ENCODE measurements around the gene GINS1.

The GINS1 gene

GRCh38 chr20:25493748-25494505, 86.5 kb downstream of the GINS1 start:
- WGBS (ENCODE audit: insufficient coverage, insufficient read length), result no CpG with 5 or more reads among the region's 10 CpGs
- peaks cover 7% of the 10 kb centered on the region for H3K4me1 ChIP-seq (ENCODE audit: control insufficient read depth, insufficient read depth, low read length)

DNA sequence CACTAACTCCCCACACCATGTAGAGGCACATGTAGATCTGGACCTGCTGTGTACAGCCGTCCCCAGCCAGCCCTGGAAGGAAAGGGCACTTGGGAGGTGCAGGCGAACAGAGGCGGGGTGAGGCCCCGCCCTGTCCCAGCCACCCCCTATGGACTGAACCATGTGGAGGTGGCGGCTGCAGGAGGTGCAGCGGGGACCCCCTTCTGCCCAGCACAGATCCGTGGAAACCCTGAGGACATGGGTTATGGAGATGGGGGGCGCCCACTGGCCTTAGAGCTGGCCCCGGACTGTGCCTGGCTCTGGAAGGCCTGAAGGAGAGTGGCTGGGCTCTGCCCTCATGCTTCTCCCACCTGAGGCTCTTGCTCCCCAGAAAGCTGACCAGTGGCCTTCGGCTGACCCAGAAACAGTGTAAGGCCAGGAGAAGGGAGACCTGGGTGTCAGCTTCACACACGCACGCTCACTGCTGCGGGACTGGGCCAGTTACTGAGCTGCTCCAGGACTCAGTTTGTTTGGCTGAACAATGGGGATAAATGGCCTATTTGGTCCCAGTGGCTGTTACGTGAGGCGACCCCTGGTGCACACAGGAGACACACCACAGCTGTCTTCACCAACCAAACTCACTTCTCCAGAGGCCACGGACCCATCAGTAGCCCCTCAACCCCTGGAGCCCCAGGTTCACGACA, 87.2 kb downstream of the GINS1 start:
- H3K27me3 ChIP-seq (ENCODE audit: control insufficient read depth, insufficient read depth, low read length), result no peaks in the 10 kb centered on the region

More at GRCh38 chr20:25493748-25494505, 86.5 kb downstream of the GINS1 start:
- DNase-seq (ENCODE audit: low read depth, low spot score), result no peak
- Histone ChIP-seq H3K4me3 (ENCODE audit: low read length) (no peak overlapping the region), H3K27me3 (ENCODE audit: control insufficient read depth, insufficient read depth, low read length) (no peaks in the 10 kb centered on the region), H3K27ac (ENCODE audit: low read length) (no peak overlapping the region), H3K9me3 (ENCODE audit: control insufficient read depth, insufficient read depth, low read length) (no peaks in the 10 kb centered on the region), H3K36me3 (ENCODE audit: control insufficient read depth, insufficient read depth, low read length) (peaks cover 13% of the 10 kb centered on the region; the same call in 1 of the 2 replicates)

GRCh38 chr20:25495189-25495824, 87.8 kb downstream of the GINS1 start:
- Histone ChIP-seq H3K27me3 (ENCODE audit: control insufficient read depth, insufficient read depth, low read length) (no peaks in the 10 kb centered on the region), H3K27ac (ENCODE audit: low read length) (no peak overlapping the region), H3K36me3 (ENCODE audit: control insufficient read depth, insufficient read depth, low read length) (peaks cover 10% of the 10 kb centered on the region; the same call in 1 of the 2 replicates), H3K9me3 (ENCODE audit: control insufficient read depth, insufficient read depth, low read length) (no peaks in the 10 kb centered on the region), H3K4me1 (ENCODE audit: control insufficient read depth, insufficient read depth, low read length) (peaks cover 4% of the 10 kb centered on the region), H3K4me3 (ENCODE audit: low read length) (no peak overlapping the region)
- DNase-seq (ENCODE audit: low read depth, low spot score), result no peak
- WGBS (ENCODE audit: insufficient coverage, insufficient read length), result no CpG with 5 or more reads among the region's 18 CpGs

More for the DNA sequence above, 87.2 kb downstream of the GINS1 start:
- Histone ChIP-seq H3K4me1 (ENCODE audit: control insufficient read depth, insufficient read depth, low read length) (peaks cover 7% of the 10 kb centered on the region), H3K4me3 (ENCODE audit: low read length) (no peak overlapping the region), H3K27ac (ENCODE audit: low read length) (no peak overlapping the region), H3K36me3 (ENCODE audit: control insufficient read depth, insufficient read depth, low read length) (peaks cover 10% of the 10 kb centered on the region; the same call in 1 of the 2 replicates), H3K9me3 (ENCODE audit: control insufficient read depth, insufficient read depth, low read length) (no peaks in the 10 kb centered on the region)
- DNase-seq (ENCODE audit: low read depth, low spot score), result no peak
- no CpG with 5 or more reads among the region's 17 CpGs for WGBS (ENCODE audit: insufficient coverage, insufficient read length)

- H3K36me3 ChIP-seq (ENCODE audit: control insufficient read depth, insufficient read depth, low read length), result peaks cover 4% of the 10 kb centered on the region; the same call in 1 of the 2 replicates
- H3K27ac ChIP-seq (ENCODE audit: low read length), result no peak overlapping the region
- H3K9me3 ChIP-seq (ENCODE audit: control insufficient read depth, insufficient read depth, low read length), result no peaks in the 10 kb centered on the region
- H3K4me3 ChIP-seq (ENCODE audit: low read length), result no peak overlapping the region
- DNase-seq (ENCODE audit: low read depth, low spot score), result no peak
- no peaks in the 10 kb centered on the region for H3K4me1 ChIP-seq (ENCODE audit: control insufficient read depth, insufficient read depth, low read length)
- no peaks in the 10 kb centered on the region for H3K27me3 ChIP-seq (ENCODE audit: control insufficient read depth, insufficient read depth, low read length)
- no CpG with 5 or more reads among the region's 14 CpGs for WGBS (ENCODE audit: insufficient coverage, insufficient read length)
These were observed 88.9 kb downstream of the GINS1 start for GRCh38 chr20:25496165-25496967.

- Histone ChIP-seq H3K4me3 (ENCODE audit: low read length) (no peak overlapping the region), H3K4me1 (ENCODE audit: control insufficient read depth, insufficient read depth, low read length) (no peaks in the 10 kb centered on the region), H3K9me3 (ENCODE audit: control insufficient read depth, insufficient read depth, low read length) (no peaks in the 10 kb centered on the region), H3K27me3 (ENCODE audit: control insufficient read depth, insufficient read depth, low read length) (no peaks in the 10 kb centered on the region), H3K27ac (ENCODE audit: low read length) (no peak overlapping the region), H3K36me3 (ENCODE audit: control insufficient read depth, insufficient read depth, low read length) (peaks cover 4% of the 10 kb centered on the region; the same call in 1 of the 2 replicates)
- DNase-seq (ENCODE audit: low read depth, low spot score), result no peak
- WGBS (ENCODE audit: insufficient coverage, insufficient read length), result no CpG with 5 or more reads among the region's 9 CpGs
These were observed 89.5 kb downstream of the GINS1 start for GRCh38 chr20:25496968-25497401.

DNA sequence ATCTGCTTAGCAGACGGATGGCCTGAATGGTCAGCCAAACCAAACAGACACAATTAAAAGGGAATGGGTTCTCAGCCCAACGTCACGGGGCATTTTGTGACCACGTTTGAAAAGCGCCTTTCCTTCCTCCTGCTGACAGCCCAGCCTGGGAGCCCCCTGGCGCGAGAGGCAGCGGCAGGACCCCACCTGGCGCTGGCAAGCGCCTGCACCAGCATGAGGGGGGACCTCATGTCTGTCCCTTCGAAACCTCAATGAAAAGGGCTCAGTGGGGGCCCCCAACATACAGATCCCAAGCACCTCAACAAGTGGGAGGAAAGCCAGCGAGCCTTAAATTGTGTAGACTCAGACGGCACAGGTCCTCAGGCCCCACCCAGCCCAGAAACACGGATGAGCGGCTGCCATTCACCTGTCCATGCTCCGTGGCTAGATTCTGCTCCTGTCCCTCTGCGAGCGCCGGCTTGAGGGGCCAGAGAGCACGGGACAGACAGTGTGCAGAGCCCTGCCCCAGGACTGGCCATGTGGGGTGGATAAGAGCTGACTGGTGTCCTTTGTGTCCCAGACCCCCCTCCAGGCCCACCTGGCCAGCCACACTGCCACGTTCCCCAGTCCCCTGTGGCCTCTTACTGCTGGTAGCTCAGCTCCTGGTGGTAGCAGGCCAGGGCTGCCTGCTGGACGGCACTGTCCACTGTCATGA, 90.3 kb downstream of the GINS1 start:
- no peak overlapping the region for H3K4me3 ChIP-seq (ENCODE audit: low read length)
- H3K36me3 ChIP-seq (ENCODE audit: control insufficient read depth, insufficient read depth, low read length), result peaks cover 4% of the 10 kb centered on the region; the same call in 1 of the 2 replicates
- DNase-seq (ENCODE audit: low read depth, low spot score), result no peak
- H3K27ac ChIP-seq (ENCODE audit: low read length), result no peak overlapping the region
- no peaks in the 10 kb centered on the region for H3K27me3 ChIP-seq (ENCODE audit: control insufficient read depth, insufficient read depth, low read length)
- WGBS (ENCODE audit: insufficient coverage, insufficient read length), result no CpG with 5 or more reads among the region's 22 CpGs
- H3K4me1 ChIP-seq (ENCODE audit: control insufficient read depth, insufficient read depth, low read length), result no peaks in the 10 kb centered on the region
- no peaks in the 10 kb centered on the region for H3K9me3 ChIP-seq (ENCODE audit: control insufficient read depth, insufficient read depth, low read length)

Data from iPS DF 6.9 (cell line).